GM12872 (cell line): Measurements from ENCODE around the gene LIMS1.

Experiments
- TF ChIP-seq, protein P1 (sequence below): IDR thresholded peaks from 3 replicates; pipeline ENCODE4 v1.5.1; 2011; ENCODE audit warnings: low read depth, mild to moderate bottlenecking, low read length, moderate library complexity; ENCODE audit not compliant: insufficient read depth

LIMS1 gene

DNA sequence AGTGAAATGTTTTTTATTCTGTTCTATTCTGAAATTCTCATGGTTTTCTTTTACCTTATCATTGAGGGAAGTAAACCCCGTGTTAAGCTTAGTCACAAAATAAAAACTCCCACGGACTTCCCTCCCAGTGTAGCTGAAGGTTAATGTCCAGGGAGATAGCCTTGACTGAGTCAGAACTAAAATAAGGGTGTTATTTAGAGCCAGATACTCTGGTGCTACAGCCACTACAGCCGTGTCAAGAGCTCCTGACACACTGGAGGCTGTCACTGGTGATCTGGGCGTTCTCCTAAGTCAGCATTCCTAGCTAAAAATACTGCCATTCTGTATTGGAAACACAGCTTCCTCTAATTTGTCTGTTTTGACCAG, 103.0 kb downstream of the LIMS1 start:
- TF ChIP-seq, protein P1, sequence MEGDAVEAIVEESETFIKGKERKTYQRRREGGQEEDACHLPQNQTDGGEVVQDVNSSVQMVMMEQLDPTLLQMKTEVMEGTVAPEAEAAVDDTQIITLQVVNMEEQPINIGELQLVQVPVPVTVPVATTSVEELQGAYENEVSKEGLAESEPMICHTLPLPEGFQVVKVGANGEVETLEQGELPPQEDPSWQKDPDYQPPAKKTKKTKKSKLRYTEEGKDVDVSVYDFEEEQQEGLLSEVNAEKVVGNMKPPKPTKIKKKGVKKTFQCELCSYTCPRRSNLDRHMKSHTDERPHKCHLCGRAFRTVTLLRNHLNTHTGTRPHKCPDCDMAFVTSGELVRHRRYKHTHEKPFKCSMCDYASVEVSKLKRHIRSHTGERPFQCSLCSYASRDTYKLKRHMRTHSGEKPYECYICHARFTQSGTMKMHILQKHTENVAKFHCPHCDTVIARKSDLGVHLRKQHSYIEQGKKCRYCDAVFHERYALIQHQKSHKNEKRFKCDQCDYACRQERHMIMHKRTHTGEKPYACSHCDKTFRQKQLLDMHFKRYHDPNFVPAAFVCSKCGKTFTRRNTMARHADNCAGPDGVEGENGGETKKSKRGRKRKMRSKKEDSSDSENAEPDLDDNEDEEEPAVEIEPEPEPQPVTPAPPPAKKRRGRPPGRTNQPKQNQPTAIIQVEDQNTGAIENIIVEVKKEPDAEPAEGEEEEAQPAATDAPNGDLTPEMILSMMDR: no peak

- TF ChIP-seq, protein P1: no peak
Measured at GRCh38 chr2:108640731-108641130, 106.5 kb downstream of the LIMS1 start.

GRCh38 chr2:108641756-108642155, 107.5 kb downstream of the LIMS1 start:
- TF ChIP-seq, protein P1: no peak

DNA sequence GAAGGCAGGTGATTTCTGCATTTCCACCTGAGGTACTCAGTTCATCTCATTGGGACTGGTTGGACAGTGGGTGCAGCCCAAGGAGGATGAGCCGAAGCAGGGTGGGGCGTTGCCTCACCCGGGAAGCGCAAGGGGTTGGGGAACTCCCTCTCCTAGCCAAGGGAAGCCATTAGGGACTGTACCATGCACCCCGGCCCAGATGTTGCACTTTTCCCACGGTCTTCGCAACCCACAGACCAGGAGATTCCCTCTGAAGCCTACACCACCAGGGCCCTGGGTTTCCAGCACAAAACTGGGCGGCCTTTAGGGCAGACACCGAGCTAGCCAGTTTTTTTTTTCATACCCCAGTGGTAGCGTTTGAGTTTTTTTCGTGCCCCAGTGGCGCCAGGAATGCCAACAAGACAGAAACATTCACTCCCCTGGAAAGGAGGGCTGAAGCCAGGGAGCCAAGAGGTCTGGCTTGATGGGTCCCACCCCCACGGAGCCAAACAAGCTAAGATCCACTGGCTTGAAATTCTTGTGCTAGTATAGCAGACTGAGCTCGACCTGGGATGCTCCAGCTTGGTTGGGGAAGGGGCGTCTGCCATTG, 109.1 kb downstream of the LIMS1 start:
- TF ChIP-seq, protein P1: no peak

- TF ChIP-seq, protein P1: no peak
Measured at GRCh38 chr2:108691447-108691846, 157.2 kb downstream of the LIMS1 start.

DNA sequence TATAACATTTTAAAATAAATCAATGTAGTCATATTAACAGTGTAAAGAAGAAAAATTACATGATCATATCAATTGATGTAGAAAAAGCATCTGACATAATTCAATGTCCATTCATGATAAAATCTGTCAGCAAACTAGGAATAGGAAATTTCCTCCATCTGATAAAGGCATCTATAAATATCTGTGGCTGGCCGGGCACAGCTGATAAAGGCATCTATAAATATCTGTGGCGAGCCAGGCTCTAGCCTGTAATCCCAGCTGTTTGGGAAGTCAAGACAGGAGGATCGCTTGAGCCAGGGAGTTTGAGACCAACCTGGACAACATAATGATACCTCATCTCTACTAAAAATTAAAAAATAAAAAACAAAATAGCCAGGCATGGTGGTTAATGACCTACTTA, 166.9 kb downstream of the LIMS1 start:
- TF ChIP-seq, protein P1: no peak

DNA sequence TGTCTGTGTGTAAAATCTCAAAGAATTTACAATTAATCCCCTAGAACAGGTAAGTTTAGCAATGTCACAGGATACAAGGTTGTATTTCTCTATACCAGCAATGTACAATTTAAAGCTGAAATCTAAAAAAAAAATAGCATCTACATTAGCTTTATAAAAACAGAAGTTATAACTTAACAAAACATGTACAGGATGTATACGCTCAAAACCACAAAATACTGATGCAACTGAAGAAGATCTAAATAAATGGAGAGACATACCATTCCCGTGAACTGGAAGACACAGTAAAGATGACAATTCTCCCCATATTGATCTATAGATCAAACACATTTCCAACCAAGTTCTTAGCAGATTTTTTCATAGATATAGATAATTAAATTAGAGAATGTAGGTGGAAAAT, 167.5 kb downstream of the LIMS1 start:
- TF ChIP-seq, protein P1: no peak

GRCh38 chr2:108704871-108705270, 170.6 kb downstream of the LIMS1 start:
- TF ChIP-seq, protein P1: no peak
